ENCODE data around the gene RAB7A. TPM values are rescaled to one million over a fixed set of nuclear protein-coding genes. Genes with fewer than 3 reads are reported as not detected.

Gene RAB7A
- total and polyA plus RNA-seq, 2 experiments from 2014 or later = 89.8 to 156 TPM

DNA sequence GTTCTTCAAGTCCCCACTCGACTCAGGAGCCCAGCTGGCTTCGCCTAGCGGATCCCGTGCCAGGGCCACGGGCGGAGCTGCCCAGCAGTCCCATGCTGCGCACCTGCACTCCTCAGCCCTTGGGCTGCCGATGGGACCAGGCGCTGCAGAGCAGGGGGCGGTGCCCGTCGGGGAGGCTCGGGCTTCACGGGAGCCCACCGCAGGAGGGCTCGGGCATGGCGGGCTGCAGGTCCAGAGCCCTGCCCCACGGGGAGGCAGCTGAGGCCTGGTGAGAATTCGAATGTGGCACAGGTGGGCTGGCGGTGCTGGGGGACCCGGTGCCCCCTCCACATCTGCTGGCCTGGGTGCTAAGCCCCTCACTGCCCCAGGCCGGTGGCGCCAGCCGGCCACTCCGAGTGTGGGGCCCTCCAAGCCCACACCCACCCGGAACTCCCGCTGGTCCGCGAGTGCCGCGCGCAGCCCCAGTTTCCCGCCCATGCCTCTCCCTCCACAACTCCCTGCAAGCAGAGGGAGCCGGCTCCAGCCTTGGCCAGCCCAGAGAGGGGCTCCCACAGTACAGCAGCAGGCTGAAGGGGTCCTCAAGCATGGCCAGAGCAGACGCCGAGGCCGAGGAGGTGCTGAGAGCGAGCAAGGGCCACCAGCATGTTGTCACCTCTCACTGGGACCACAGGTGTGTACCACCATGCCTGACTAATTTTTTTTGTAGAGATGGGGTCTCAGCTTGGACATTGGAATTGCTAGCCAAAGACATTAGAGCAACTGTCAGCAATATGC is 17.0 kb downstream of the RAB7A start:
- no peak overlapping the region for H2AFZ ChIP-seq
- ATAC-seq (no peak), DNase-seq (ENCODE audit: low spot score) (no peak)
- H3K27ac Mint-ChIP-seq = no peak overlapping the region
- H3K36me3 ChIP-seq (ENCODE audit: insufficient read depth) = peaks cover 10% of the 10 kb centered on the region; the same call in 1 of the 2 replicates
- no peak overlapping the region for H3K27ac ChIP-seq (ENCODE audit: low read depth)
- H3K4me1 Mint-ChIP-seq = no peaks in the 10 kb centered on the region
- H3K4me1 ChIP-seq (ENCODE audit: insufficient read depth) = no peaks in the 10 kb centered on the region
- no peak overlapping the region for H3K4me3 ChIP-seq
- H3K27me3 ChIP-seq (ENCODE audit: insufficient read depth) = no peaks in the 10 kb centered on the region
- H3K27me3 Mint-ChIP-seq (ENCODE audit: insufficient read depth, low read depth, poor library complexity) = no peaks in the 10 kb centered on the region
- no peak overlapping the region for H3K4me2 ChIP-seq
- H3K79me2 ChIP-seq (replicated peaks; ENCODE audit: insufficient read depth) = peaks cover 99% of the 10 kb centered on the region
- no peaks in the 10 kb centered on the region for H3F3A ChIP-seq (replicated peaks; ENCODE audit: low read depth)
- H3K9me2 ChIP-seq (ENCODE audit: insufficient read depth) = no peaks in the 10 kb centered on the region
- H3K4me3 Mint-ChIP-seq = no peak overlapping the region
- TF ChIP-seq, protein P1, sequence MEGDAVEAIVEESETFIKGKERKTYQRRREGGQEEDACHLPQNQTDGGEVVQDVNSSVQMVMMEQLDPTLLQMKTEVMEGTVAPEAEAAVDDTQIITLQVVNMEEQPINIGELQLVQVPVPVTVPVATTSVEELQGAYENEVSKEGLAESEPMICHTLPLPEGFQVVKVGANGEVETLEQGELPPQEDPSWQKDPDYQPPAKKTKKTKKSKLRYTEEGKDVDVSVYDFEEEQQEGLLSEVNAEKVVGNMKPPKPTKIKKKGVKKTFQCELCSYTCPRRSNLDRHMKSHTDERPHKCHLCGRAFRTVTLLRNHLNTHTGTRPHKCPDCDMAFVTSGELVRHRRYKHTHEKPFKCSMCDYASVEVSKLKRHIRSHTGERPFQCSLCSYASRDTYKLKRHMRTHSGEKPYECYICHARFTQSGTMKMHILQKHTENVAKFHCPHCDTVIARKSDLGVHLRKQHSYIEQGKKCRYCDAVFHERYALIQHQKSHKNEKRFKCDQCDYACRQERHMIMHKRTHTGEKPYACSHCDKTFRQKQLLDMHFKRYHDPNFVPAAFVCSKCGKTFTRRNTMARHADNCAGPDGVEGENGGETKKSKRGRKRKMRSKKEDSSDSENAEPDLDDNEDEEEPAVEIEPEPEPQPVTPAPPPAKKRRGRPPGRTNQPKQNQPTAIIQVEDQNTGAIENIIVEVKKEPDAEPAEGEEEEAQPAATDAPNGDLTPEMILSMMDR (conservative IDR thresholded peaks at IDR 0.05; ENCODE audit: low read depth in 2 of 2) = no peak
- peaks cover 68% of the 10 kb centered on the region for H3K36me3 Mint-ChIP-seq (ENCODE audit: low read depth)
- H3K9me3 Mint-ChIP-seq = peaks cover 15% of the 10 kb centered on the region
- H4K20me1 ChIP-seq (replicated peaks; ENCODE audit: insufficient read depth) = peaks cover 57% of the 10 kb centered on the region

DNA sequence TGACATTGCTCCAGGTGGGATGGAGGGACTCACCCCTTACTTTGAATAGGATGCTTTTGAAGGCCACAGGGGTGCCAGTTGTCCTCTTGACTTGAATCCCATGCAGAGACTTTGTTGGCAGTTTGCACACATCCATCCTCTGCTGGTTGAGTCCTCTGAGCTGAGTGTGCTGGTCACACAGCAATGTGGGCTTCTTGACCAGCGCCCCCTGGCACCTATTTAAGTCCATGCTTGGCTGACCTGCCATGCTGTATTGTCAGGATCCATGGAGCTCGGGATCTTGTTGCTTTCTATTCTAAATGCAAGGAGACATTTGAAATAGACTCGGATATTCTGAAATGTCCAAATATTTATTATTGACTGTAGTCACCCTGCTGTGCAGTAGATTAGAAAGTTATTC is 19.8 kb downstream of the RAB7A start:
- peaks cover 51% of the 10 kb centered on the region for H4K20me1 ChIP-seq (replicated peaks; ENCODE audit: insufficient read depth)
- no peak overlapping the region for H3K27ac ChIP-seq (ENCODE audit: low read depth)
- no peaks in the 10 kb centered on the region for H3K27me3 ChIP-seq (ENCODE audit: insufficient read depth)
- H2AFZ ChIP-seq = no peak overlapping the region
- Mint-ChIP-seq H3K36me3 (ENCODE audit: low read depth) (peaks cover 76% of the 10 kb centered on the region), H3K4me1 (no peaks in the 10 kb centered on the region), H3K9me3 (peaks cover 30% of the 10 kb centered on the region), H3K27me3 (ENCODE audit: insufficient read depth, low read depth, poor library complexity) (peaks cover 2% of the 10 kb centered on the region), H3K27ac (no peak overlapping the region), H3K4me3 (no peak overlapping the region)
- peaks cover 99% of the 10 kb centered on the region for H3K79me2 ChIP-seq (replicated peaks; ENCODE audit: insufficient read depth)
- 0 out of 2 replicates have a peak, but pooled peaks cover 5% of the 10 kb centered on the region for H3K9me2 ChIP-seq (ENCODE audit: insufficient read depth)
- H3K4me1 ChIP-seq (ENCODE audit: insufficient read depth) = no peaks in the 10 kb centered on the region
- no peak overlapping the region for H3K4me2 ChIP-seq
- H3F3A ChIP-seq (replicated peaks; ENCODE audit: low read depth) = no peaks in the 10 kb centered on the region
- DNase-seq (ENCODE audit: low spot score) (peak; percentile 82), ATAC-seq (peak; percentile 87)
- TF ChIP-seq, protein P1 (conservative IDR thresholded peaks at IDR 0.05; ENCODE audit: low read depth in 2 of 2) = peak; percentile 48 to 76
- no peak for TF ChIP-seq EZH2 (IDR thresholded peaks at IDR 0.05; ENCODE audit: low read depth, unreplicated experiment)
- TF ChIP-seq, protein P2, sequence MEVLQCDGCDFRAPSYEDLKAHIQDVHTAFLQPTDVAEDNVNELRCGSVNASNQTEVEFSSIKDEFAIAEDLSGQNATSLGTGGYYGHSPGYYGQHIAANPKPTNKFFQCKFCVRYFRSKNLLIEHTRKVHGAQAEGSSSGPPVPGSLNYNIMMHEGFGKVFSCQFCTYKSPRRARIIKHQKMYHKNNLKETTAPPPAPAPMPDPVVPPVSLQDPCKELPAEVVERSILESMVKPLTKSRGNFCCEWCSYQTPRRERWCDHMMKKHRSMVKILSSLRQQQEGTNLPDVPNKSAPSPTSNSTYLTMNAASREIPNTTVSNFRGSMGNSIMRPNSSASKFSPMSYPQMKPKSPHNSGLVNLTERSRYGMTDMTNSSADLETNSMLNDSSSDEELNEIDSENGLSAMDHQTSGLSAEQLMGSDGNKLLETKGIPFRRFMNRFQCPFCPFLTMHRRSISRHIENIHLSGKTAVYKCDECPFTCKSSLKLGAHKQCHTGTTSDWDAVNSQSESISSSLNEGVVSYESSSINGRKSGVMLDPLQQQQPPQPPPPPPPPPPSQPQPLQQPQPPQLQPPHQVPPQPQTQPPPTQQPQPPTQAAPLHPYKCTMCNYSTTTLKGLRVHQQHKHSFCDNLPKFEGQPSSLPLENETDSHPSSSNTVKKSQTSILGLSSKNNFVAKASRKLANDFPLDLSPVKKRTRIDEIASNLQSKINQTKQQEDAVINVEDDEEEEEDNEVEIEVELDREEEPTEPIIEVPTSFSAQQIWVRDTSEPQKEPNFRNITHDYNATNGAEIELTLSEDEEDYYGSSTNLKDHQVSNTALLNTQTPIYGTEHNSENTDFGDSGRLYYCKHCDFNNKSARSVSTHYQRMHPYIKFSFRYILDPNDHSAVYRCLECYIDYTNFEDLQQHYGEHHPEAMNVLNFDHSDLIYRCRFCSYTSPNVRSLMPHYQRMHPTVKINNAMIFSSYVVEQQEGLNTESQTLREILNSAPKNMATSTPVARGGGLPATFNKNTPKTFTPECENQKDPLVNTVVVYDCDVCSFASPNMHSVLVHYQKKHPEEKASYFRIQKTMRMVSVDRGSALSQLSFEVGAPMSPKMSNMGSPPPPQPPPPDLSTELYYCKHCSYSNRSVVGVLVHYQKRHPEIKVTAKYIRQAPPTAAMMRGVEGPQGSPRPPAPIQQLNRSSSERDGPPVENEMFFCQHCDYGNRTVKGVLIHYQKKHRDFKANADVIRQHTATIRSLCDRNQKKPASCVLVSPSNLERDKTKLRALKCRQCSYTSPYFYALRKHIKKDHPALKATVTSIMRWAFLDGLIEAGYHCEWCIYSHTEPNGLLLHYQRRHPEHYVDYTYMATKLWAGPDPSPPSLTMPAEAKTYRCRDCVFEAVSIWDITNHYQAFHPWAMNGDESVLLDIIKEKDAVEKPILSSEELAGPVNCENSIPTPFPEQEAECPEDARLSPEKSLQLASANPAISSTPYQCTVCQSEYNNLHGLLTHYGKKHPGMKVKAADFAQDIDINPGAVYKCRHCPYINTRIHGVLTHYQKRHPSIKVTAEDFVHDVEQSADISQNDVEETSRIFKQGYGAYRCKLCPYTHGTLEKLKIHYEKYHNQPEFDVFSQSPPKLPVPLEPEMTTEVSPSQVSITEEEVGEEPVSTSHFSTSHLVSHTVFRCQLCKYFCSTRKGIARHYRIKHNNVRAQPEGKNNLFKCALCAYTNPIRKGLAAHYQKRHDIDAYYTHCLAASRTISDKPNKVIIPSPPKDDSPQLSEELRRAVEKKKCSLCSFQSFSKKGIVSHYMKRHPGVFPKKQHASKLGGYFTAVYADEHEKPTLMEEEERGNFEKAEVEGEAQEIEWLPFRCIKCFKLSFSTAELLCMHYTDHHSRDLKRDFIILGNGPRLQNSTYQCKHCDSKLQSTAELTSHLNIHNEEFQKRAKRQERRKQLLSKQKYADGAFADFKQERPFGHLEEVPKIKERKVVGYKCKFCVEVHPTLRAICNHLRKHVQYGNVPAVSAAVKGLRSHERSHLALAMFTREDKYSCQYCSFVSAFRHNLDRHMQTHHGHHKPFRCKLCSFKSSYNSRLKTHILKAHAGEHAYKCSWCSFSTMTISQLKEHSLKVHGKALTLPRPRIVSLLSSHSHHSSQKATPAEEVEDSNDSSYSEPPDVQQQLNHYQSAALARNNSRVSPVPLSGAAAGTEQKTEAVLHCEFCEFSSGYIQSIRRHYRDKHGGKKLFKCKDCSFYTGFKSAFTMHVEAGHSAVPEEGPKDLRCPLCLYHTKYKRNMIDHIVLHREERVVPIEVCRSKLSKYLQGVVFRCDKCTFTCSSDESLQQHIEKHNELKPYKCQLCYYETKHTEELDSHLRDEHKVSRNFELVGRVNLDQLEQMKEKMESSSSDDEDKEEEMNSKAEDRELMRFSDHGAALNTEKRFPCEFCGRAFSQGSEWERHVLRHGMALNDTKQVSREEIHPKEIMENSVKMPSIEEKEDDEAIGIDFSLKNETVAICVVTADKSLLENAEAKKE (CRISPR knock-in tag; IDR thresholded peaks at IDR 0.05) = no peak
- TF ChIP-seq ZNF331 (CRISPR knock-in tag; IDR thresholded peaks at IDR 0.05; ENCODE audit: low read depth) = no peak
- TF ChIP-seq EZH2phosphoT487 (IDR thresholded peaks at IDR 0.05; ENCODE audit: unreplicated experiment) = no peak
- no peak overlapping the region for H3K4me3 ChIP-seq
- peaks cover 10% of the 10 kb centered on the region; the same call in 1 of the 2 replicates for H3K36me3 ChIP-seq (ENCODE audit: insufficient read depth)
